HG03060 (cell line): ENCODE data around the gene MFAP4.
A peak's percentile ranks its signal among the peaks of the same experiment; 100 is the strongest.

Experiments
- ATAC-seq: cut with Tn5 transposase; IDR thresholded peaks from one replicate; pipeline ENCODE4 v1.9.1; 2021; ENCODE audit warnings: low read depth, moderate number of reproducible peaks; ENCODE audit not compliant: unreplicated experiment

The MFAP4 gene

DNA sequence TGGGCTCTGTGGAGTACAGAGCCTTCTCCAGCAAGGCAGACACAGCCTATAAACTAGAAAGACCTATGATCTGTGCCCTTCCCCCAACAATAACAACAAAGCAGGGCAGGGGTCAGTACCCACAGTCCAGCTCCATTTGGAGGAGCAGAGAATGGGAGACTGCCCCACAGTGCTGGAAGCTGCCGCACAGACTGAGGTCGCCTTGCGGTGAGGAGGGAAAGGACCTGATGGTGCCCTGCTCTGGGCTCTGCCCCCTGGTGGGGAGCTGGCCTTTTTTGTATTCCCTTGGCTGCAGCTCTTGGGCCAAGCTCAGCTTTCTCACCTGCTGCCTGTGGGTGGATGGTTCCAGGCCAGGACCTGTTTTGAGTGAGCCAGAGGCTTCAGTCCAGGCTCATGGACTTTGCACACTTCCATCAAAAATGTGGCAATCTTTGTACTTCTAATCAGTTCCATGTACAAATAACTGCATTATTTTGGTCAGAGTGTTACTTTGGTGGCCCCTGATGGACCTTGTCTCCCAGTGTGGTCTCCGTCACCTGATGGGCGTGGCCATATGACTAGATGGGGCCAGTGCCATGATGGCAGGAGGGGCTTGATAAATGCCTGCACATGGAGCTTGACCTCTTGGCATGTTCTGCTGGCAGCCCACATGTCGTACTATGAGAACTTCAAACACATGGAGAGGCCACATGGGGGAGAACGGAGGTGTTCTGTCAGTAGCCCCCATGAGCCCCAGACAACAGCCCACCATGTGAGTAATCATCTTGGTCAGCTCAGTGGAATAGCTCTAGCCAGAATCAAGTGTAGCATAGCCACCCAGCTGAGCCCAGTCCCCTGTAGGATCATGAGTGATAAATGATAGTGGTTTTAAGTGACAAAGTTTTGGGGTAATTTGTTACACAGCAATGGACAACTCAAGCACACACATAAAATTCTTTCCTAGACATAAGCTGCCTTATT is 48.7 kb downstream of the MFAP4 start:
- ATAC-seq = peak; percentile 49

GRCh38 chr17:19337712-19338023 is 49.3 kb downstream of the MFAP4 start:
- no peak for ATAC-seq

- ATAC-seq = no peak
Observed at GRCh38 chr17:19336938-19337711, 49.9 kb downstream of the MFAP4 start.

GRCh38 chr17:19335951-19336631 is 50.9 kb downstream of the MFAP4 start:
- no peak for ATAC-seq

GRCh38 chr17:19334331-19334730 is 52.7 kb downstream of the MFAP4 start:
- ATAC-seq = no peak

- no peak for ATAC-seq
Observed at GRCh38 chr17:19333736-19334290, 53.2 kb downstream of the MFAP4 start.
